GM19438 (cell line): ENCODE data around the gene TAF1C.

Experiments
- ATAC-seq: cut with Tn5 transposase; IDR thresholded peaks from one replicate; pipeline ENCODE4 v1.9.1; 2021; ENCODE audit warnings: low read depth; ENCODE audit not compliant: unreplicated experiment

Gene TAF1C

DNA sequence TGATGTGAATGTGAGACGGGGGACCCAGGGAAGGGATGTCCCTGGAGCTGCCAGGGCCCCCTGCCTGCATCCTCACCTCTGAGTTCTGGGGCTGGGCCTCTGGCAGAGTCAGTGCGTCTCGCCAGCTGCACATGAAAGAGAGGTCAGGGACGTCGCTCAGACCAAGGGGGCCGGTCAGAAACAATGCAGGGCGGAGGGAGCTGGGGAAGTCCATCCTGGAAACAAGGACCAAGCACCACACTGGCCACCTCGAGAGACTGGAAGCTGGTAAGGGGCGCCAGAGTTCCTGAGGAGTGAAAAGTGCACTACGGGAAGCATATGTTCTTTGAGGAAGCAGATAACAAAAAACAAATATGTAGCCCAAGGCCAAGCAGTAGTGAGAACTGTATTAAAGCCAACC is 2.1 kb downstream of the TAF1C start:
- ATAC-seq, result no peak

DNA sequence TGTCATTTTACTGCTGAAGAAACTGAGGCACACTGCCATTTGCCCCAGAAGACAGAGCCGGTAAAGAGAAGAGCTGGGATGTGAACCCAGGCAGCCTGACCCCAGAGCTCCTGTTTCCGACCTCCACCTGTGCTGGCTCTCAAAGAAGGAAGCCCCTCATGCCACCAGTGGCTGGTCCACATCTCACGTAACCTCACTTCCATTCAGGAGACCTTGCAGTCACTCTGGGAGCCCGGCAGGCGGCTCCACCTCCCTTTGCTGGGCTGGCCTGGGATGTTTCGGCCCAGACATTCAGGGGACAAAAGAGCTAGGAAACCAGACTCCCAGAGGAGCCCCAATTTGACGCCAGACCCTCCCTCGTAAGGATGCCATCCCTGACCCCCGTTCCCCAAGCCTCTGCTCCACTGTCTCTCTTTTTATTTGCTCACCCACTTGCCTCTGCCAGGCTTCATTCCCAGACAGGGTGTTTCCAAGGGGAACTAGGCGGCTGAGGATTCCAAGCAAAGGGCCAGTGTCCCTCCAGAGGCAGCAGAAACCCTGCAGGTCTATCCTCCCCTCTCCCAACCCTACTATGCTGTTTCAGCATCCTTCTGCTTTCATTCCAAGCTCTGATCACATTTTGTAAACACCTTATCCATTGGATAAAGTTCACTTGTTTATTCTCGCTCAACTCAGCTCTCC is 2.8 kb downstream of the TAF1C start:
- ATAC-seq, result no peak

DNA sequence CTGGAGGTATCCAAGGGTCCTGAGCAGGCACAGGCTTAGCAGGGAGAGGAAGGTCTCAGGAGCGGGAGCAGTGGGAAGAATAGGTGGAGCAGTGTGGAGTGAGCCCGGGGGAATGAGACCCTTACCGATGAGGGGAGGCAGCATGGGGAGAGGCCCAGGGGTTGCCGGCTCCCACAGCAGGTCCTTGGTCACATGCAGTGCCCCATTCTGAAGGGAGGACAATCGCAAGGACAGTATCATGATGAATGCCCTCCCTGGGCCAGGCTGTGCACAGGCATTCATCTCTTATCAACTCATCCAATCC is 3.3 kb downstream of the TAF1C start:
- no peak for ATAC-seq

DNA sequence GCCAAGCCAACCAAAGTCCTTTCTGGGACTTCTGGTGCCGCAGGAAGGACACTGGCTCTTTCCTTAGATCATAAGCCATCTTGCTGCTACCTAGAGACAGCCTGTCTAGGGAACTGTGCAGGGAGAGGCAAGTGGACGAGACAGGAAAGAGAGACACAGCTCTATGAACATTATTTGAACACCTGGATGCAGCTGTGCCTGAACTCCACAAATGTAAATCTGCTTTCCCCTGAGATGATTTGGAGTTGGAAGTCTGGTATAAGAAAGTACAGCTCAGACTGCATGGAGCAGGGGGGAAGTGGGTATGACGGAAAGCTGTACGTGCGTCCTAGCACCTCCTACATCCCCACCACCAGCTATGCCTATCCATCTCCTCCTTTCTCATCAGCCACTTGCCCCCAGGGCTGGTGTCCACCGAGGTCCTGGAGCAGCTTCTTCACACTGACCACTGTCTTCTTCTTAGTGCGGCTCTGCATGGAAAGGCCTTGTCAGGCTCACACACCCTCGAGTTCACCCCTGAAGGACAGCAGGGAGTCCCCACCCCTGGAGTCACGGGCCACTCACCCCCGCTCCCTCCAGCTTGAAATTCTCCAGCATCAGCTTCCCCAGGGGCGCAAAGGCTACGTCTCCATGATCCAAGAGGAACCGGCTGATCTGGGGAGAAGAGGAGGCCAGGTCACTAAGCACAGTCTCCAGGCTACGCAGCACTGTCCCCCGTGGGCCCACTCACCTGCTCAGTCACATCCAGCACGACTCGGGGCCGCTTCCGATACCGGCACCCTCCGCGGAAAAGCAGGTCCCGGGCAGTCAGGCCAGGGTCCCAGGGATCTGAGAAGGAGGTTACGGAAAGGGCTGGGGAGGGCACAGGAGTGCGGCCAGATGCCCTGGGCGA is 3.9 kb downstream of the TAF1C start:
- no peak for ATAC-seq

DNA sequence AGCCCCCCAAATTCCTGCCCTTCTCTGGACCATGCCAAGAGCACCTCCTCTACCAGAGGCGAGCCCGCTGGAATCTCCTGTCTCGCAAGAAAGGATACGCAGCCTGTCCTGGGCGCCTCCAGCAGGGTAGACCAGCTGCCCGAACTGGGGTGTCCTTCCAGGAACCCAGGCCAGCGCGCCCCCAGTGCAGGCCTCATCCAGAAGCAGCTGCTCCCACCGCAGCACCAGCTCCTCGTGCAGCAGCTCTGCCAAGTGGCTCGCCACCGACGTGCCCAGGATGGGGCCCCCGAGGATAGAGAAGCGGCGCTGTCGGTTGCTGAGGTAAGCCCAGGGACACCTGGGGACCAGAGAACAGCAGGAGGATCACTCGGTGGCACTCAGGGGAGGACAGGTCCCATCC is 4.8 kb downstream of the TAF1C start:
- no peak for ATAC-seq

DNA sequence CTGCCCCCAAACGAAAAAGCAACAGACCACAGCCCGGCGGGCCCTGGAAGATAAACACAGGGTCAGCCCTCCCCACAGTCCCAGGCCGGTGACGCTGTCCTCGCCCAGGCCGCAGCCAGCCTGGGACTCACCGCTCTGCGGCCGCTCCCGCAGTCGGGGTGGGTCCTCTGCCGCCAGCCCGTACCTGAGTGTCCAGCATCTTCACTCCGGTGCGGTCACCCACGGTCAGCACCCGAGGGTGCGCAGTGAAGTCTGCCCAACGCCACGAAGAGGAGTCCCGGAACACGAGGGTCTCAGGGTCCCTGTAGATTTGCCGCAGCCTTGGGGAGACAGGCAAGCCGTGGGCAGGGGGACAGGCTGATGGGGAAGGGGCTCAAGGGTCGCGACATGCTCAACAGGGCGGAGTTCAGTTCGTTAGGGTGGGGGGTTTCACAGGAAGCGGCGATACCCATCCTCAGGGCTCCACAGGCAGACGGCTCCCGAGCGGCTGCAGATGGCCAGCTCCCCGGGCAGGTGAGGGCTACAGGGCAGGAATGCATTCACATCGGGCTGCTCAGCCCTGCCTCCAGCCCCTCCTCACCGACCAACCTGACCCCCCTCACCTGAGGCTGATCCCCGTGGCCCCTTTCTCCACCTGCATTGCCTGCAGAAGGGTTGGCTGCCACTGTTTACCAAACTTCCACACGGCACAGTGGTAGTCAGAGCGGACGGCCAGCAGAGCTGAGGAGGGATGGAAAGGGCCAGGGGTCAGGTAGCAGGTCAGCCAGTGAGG is 5.5 kb downstream of the TAF1C start:
- no peak for ATAC-seq

DNA sequence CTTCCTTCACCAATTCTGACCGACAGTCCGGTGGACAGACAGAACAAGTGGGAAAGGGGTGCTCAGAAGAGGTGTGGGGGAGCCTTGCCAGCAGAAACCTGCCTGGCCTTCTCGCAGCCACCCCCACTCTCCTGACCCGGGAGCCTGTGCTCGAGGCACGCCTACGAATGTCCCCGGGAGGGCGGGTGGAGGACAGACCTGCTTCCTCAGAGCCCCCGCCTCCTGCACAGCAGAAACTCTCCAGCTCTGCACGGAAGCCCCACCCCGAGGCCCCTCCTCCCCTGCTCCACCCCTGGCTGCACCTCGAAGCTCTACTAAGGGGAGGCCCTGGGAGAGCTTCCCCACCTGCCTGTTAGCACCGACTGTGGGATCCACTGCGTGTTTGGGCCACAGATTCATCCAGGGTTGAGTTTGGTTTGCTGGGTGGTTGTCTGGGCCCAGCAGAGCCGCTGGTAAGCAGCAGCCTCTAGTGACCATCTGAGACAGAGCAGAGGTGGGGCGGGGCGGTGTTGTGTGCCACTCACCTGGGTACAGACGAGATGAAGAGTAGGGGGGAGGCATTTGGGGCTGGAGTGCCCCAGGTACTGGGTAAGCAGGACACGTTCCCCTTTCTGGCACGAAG is 6.2 kb downstream of the TAF1C start:
- ATAC-seq, result no peak

DNA sequence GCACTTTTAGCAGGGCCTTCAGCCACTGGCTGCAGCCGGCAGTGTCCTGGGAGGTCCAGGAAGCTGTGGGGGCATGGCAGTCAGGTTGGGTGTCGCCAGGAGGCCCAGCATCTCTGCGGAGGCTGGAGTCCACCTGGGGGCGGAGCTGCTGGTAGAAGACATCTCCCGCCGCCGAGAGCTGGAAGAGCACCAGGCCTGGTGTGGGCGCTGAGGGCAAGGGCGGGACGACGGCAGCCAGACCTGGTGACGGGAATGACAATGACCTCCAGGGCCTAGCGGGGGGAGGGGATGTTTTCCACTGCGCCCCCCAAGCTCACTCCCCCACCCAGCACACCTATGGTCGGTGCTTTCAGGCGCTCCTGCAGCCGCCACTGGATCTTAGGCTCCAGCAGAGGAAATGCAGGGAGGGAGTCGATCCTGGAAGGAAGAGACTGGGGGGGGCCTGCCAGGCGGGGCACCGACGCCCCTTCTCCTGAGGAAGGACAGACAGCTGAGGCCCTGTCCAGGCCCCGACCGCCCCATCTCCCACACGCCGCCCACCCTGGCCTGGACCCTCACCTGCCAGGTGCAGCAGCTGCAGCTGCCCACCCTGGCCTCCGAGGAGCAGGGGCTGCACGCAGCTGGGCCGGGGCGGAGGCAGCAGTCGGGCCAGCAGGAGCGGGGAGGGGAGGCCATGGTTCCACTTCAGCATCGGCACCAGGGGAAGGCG is 7.1 kb downstream of the TAF1C start:
- no peak for ATAC-seq

DNA sequence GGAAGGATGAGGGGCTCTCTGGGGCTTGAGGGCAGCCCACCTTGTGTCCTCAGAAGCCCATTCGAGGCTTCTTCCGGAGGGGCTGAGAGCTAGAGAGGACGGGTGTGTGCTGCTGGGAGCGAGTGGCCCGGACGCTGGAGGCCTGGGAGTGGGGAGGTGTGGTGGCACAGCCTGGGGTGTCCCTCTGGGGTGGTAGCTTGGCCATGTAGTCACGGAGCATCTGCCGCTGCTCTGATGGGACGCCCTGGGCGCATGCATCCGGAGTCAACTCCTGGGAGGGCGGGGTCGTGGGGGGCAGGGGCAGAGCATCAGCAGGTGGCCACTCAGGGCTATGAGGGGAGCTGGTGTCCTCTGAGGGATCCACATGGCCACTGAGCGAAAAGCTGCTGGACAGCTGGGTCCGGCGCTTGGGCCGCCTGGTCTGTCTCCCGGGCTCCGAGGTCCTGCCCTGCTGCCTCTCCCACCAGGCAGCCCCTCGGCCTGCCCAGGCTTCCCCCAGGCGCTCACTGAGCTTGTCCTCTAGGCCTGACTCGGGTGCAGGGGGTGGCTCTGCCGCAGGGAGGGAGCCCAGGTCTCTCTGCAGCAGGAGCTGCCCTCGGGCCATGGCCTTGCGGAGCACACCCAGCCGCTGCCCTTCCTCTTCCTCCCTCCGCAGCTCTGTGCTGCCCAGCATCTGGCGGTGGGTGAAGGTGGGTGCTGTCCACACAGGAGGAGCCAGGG is 7.8 kb downstream of the TAF1C start:
- ATAC-seq, result no peak

DNA sequence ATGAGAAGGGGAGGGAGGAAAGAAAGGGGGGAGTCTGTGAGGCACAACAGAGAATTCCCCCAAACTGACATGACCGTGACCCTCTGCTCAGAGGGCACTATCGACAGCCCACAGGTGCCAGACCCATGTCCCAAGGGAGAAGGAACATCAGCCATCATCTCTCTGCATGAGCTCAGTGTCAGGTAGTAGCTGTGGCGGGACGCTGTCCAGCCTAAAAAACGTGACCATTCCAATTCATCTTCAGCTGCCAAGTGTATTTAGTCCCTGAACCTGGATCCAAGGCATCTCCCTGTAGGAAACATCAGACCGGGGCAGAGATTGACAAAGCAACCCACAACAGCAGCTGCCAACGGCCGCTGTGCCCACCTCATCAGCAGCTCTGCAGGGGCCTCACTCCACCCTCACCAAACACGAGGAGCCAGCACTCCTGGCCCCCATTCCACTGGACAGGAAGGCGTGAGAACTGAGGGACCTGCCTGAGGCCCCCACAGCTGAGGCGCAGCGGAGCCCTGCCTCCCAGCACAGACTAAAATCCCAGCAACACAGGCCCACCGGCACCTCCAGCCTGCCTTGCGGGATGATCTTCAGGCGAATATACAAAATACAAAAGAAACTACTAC is 8.6 kb downstream of the TAF1C start:
- no peak for ATAC-seq

DNA sequence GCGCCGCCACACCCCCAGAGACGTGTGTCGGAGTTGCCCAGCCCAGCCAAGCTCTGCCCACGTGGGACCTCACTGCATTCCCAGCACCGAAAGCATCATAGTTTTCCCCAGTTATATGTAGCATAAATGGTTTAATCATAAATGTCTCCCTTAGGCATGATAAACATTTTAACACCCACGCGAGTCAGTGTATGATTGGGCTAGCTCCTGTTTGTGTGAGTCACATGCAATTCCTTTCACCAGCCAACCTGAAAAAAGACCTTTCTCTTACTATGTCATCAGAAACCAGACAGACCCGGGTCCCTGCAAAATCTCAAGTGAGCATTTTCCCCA is 9.2 kb downstream of the TAF1C start:
- no peak for ATAC-seq

DNA sequence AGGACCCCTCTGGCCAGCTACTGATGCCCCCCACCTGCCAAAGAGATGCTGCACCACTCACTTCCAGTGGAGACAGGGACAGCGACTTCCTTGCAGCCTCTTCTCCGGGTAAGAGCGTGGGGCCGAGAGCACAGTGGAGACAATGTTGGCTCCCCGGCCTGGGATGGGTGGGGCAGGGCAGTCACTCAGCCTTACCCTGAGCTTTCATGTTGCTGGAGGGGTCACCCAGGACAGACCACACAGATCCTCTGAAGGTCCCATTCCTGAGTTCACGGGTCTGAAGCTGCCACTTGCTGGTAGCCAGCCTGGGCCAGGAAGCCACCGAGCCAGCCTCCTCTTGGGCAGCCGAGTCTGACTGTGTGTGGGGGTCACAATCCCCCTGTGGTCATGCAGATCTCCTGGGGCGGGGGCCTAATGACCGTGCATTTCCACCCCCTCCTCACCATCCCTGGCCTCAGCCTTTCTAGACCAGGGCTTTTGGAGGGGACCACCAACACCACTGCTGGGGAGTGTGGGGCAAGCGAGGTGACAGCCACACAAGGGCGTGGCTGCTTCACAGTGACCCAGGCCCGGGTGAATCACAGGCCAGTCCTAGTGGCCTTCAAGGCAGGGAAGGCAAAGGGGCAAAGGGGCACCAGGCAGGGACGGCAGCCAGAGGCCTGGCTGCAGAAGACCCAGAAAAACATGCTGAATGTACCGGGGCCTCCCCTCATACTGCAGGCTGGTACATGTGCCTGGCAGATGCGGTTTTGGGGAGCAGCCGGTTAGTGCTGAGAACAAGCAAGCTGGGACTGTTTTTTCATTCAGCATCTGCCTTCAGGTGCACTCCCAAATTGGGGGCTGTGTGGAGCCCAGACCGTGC is 10.4 kb downstream of the TAF1C start:
- ATAC-seq, result no peak

DNA sequence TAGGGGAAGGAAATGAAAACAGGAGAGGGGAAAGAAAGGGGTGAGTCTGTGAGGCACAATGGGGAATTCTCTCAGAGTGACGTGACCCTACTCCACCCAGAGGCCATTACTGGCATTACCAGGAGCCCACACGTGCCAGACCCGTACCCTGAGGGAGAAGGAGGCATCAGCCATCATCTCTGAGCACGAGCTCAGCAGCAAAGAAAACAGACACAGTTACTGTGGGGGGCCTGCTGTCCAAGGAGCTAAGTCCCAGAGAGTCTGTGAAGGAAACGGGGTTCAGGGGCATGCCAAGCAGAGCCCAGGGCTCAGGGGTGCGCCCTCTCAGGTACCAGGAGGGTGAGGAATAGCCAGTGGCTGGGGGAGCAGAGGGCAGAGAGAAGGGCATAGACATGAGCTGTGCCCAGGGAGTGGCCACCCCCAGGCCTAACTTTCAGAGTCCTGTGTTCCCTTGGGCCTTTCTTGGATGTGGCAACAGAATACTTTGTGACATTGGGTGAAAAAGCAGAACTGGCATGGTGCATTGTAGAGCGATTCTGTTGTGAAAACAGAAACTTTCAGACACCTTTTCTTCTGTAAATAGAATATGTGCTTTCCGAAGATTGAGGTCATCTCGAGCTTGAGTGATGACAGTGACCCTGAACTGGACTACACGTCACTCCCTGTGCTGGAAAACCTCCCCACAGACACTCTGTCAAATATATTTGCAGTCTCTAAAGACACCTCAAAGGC is 11.3 kb downstream of the TAF1C start:
- ATAC-seq, result peak; percentile 91

DNA sequence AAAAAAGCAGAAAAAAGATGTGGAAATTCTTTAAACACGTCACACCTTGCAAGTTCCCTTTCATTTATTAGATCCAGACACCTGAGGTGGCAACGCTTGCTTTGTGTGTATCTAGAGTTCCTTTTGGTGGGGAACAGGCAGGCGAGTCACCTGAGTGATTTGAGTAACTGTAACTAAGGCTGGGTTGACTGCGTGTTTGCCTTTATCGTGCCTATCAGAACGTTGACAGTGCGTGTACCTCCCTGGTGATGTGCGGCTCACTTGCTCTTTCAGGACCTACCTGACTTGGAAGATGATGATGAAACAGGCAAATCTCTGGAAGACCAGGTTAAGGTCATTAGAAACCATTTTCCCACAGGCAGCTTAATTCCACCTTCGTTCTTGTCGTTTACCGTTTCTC is 12.5 kb downstream of the TAF1C start:
- ATAC-seq, result no peak

DNA sequence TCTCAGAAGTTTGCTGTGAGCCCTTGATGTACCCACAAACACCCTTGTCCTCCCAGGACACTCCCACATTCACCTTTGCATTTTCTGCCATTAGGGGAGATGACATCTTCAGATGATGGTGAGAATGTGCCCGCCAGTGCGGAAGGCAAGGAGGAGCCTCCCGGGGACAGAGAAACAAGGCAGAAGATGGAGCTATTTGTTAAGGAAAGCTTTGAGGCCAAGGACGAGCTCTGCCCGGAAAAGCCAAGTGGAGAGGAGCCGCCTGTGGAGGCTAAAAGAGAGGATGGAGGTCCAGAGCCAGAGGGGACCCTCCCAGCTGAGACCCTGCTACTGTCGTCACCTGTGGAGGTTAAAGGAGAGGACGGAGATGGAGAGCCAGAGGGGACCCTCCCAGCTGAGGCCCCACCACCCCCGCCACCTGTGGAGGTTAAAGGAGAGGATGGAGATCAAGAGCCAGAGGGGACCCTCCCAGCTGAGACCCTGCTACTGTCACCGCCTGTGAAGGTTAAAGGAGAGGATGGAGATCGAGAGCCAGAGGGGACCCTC is 17.0 kb downstream of the TAF1C start:
- ATAC-seq, result no peak

DNA sequence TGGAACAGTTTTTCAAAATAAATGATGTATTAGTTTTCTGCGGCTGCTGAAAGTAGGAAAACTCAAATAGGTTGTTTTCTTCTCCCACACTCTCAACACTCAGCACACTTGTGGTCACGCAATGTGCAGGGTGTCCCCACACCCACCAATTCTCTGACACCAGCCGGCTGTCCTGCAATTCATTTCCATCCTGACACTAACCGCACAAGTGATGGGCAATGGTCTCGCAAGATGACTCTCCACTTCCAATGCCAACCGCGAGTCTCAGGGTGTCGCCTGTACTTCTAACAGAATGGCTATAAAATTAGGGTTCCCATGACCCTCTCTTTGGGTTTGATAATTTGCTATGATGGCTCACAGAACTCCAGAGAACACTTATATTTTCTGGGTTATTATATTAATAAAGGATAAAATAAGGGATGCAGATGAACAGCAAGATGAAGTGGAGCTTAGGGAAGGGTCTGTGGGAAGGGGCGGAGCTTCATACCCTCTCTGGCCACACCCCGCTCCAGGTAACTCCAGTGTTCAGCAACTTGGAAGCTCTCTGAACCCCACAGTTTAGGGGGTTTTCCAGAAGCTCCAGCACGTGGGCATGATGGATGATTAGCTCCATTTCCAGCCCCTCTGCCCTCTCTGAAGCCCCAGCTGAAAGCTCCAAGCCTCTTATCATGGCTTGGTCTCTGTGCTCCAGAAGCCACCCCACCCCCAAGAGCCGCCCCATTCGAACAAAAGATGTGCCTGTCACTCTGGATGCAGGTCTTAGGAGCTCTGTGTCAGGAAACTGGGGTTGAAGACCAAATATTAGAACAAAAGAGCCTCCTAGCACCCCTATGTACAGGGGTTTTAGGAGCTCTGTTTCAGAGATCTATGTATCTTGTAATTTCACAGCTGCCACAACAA is 19.8 kb downstream of the TAF1C start:
- ATAC-seq, result no peak

DNA sequence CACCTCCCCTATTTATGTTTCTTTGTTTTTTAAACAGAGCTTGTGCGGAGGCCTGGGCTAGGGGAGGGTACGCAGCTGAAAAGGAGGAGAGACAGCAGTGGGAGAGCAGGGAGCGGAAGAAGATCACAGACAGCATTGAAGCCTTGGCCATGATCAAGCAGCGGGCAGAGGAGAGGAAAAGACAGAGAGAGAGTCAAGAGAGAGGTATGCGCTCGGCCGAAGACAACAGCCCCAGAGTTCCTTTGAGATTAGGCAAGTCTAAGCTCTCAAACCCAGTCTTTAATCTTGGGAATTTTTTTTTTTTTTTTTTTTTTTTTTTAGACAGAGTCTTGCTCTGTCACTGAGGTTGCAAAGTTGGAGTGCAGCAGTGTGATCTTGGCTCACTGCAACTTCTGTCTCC is 21.1 kb downstream of the TAF1C start:
- no peak for ATAC-seq
